GM21367 (cell line): Measurements from ENCODE around the gene MIAT.

Experiments
- ATAC-seq: cut with Tn5 transposase; IDR thresholded peaks from one replicate; pipeline ENCODE4 v1.9.1; 2021; ENCODE audit not compliant: unreplicated experiment

The MIAT gene

DNA sequence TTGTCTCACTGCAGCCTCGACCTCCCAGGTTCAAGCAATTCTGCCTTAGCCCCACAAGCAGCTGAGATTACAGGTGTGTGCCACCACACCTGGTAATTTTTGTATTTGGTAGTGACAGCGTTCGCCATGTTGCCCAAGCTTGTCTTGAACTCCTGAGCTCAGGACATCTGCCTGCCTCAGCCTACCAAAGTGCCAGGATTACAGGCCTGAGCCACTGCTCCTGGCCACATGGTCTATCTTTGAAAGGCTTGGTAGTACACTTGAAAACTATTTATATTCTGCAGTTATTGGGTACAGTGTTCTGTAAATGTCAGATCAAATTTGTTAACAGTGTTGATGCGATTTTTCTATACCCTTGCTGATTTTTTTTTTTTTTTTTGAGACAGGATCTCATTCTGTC lies 26.1 kb upstream of the MIAT start:
- ATAC-seq: no peak

DNA sequence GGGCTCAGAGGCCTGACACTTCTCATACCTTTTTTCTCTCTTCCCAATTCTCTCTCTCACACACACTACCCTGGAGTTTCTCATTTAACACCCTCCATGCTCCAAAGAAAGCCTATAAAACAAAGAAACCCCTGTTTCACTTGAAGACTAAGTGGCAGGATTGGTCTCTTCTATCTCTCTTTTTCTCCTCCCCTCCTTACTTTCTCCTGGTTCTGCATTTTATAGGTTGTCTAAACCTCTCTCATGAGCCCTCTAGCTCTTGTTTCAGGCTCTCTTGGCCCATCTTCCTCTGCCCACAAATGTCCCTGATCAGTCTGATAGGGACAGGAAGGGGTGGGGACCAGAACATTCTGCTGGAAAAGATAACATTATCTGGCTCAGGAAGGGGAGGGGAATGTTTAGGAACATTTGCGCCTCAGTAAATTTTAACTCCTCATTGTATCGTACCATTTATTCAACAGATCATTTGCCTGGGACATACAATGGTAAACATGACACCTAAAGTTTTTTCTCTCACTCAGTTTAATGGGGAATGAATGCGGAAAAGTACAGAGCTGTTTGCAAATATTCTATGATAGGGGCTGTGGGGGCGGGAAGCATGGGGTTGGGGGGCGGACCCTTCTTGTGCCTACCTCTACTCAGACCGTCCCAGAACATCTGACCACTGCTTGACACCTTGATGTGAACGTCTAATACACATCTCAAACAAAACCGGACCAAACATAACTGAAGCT lies 24.8 kb upstream of the MIAT start:
- no peak for ATAC-seq

- no peak for ATAC-seq
Observed at GRCh38 chr22:26634189-26634588, 23.2 kb upstream of the MIAT start.

DNA sequence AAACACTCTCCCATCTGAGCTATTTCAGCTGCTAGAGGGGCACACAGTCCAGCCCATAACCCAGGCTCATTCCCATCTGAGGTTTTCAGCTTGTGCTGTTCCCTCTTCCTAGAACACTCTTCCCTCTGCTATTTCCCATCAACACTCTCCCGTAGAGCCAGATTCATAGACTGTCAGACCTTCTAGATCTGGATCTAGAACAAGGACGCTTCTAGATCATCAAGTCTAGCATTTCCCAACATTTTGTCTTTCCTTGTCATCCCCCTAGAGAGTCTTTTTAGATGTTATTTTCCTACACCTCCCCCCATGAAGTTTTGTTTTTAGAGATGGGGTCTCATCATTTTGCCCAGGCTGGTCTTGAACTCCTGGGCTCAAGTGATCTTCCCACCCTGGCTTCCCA lies 22.3 kb upstream of the MIAT start:
- no peak for ATAC-seq

- ATAC-seq: no peak
Observed at GRCh38 chr22:26636296-26636695, 21.1 kb upstream of the MIAT start.

DNA sequence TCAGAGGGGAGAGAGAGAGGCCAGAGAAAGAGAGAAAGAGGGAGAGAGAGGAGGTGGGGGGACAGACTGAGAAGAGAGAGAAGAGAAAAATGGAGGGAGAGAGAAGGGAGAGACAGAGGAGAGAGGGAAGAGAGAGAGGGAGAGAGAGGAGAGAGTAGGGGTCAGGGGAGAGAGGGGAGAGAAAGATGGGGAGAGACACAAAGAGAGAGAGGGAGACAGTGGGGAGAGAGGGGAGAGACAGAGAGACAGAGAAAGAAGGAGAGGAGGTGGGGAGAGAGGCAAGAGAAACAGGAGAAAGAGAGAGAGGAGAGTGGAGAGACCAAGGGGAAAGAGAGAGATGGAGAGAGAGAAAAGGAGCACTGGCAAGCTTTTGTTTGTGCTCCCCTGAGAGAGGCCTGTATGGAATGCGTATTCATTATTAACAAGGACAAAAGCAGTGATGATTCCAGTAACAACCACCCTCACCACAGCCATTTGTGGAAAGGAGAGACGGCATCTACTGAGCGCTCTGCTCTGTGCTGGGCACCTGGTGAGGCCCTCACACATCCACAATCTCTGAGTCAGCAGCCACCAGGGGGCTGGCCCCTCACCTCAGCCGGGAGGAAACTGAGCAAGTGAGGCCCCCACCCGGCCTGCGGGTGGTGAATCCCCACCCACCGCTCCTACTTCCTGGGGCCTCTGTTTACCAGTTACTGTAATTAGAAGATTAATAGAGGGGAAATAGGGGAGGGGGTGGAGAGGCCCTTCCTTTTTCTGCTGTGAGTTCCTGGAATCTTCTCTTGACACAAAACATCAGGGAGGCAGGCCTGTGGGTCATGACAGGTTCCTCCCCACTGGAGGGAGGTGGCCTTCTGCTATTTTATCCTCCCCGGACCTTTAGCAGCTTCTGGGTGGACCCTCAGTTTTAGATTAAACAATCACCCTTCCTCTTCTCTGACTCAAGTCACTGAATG lies 14.6 kb upstream of the MIAT start:
- ATAC-seq: no peak

GRCh38 chr22:26643418-26644100 lies 13.8 kb upstream of the MIAT start:
- ATAC-seq: no peak

- ATAC-seq: no peak
Observed at GRCh38 chr22:26646158-26646557, 11.2 kb upstream of the MIAT start.

DNA sequence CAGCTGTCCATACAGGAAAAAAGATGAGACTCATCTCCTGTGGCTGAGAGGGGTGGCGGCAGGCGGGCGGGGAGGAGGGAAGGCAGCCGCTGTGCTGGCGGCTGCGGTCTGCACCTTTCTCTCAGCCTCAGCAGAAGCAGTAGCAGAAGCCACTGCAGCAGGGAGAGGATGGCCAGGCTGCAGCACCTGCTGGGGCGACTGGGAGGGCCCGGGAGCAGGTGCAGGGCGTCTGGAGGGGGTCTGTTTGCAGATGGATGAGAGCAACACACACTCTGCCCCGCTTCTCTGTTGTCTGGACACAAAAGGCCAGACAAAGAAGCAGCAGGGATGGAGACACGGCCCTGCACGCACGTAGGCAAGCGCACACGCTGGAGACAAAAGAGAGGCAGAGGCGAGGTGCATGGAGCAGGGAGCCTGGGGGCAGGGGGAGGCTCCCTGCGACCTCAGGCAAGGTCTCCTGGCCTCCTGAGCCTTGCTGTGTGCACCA lies 9.3 kb upstream of the MIAT start:
- no peak for ATAC-seq

DNA sequence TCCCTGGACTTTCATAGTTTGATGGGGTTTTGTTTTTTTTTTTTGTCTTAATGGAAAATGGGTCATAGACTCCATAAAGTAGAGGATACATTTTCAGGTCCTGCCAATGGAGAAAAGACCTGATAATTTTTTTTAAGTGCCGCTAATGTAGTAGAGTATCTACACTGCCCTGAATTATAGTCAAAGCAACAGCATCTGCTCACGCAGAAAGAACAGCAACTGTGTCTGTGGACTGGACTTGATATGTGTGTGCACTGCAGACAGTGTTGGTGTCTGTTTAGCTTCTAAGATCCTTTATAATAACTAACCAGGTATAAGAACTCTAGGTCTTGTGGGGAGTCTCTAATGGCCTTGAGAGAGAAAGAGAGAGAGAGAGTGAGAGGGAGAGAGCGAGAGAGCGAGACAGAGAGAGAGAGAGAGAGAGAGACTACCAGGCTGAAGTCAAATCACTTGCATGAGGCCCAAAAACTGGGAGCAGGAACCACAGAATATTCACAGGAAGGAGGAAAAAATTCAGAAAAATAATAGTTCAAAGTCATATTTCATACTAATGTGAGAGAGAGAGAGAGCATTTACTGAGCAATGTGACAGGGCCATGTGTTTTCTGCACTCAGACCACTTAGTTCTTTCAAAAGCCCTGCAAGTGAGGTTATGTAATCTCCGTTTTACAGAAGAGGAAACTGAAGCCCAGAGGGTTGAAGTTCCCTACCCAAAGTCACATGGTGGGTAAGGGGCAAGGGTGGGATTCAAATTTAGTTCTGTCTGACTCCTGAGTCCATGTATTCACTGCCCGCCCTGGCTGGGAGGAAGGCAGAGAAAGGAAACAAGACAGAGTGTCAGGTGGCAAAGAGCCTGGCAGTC lies 8.6 kb upstream of the MIAT start:
- ATAC-seq: no peak

DNA sequence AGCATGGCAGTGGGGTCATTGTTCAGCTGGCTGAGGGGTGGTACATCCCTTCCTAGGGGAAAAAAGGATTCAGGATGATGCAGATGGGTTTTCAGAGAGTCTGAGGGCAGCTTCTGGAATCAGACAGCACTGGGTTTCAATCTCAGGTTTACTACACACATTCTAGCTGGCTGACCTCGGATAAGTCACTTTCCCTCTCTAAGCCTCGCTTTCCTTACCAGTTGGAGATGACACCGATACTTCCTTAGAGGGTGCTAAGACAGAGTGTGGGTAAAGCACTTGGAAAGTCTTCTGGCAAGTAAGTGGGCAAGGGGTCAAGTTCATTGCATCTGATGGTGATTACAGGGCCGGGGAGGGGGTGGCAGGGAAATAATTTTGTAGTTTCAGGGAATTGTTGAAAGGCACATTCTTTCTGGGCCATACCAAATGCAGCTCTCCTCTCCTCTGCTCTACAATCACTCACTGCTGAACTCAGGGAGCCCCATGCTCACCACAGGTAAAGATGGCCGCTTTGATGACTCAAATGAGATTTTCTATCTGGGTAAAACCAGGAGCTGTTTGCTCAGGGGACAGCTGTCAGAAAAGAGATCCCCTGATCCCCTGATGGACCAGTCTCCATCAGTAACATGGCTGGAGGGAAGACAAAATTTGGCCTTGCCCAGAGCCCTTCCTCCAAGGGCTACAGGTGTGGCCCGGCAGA lies 6.5 kb upstream of the MIAT start:
- ATAC-seq: no peak

GRCh38 chr22:26651815-26652214 lies 5.6 kb upstream of the MIAT start:
- no peak for ATAC-seq

- ATAC-seq: no peak
Observed at GRCh38 chr22:26658161-26658560, 773 bp downstream of the MIAT start.

- ATAC-seq: no peak
Observed at GRCh38 chr22:26658671-26659478, 1.5 kb downstream of the MIAT start.

DNA sequence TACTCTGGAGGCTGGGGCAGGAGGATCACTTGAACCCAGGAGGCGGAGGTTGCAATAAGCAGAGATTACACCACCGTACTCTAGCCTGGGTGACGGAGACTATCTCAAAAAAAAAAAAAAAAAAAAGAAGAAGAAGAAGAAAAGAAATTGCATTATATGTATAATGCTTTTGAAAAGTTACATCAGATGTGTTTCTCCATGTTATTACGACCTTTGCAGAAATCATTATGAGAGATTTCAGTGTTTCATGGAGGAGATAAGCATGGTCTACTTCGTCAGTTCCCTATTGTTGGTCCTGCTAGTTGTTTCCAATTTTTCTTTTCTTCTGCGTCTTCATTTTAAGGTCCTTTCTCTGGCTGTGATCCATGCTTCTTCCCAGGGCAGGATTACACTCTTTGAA lies 3.0 kb downstream of the MIAT start:
- no peak for ATAC-seq

- no peak for ATAC-seq
Observed at GRCh38 chr22:26660961-26661578, 3.7 kb downstream of the MIAT start.

GRCh38 chr22:26662160-26662559 lies 4.8 kb downstream of the MIAT start:
- ATAC-seq: no peak

DNA sequence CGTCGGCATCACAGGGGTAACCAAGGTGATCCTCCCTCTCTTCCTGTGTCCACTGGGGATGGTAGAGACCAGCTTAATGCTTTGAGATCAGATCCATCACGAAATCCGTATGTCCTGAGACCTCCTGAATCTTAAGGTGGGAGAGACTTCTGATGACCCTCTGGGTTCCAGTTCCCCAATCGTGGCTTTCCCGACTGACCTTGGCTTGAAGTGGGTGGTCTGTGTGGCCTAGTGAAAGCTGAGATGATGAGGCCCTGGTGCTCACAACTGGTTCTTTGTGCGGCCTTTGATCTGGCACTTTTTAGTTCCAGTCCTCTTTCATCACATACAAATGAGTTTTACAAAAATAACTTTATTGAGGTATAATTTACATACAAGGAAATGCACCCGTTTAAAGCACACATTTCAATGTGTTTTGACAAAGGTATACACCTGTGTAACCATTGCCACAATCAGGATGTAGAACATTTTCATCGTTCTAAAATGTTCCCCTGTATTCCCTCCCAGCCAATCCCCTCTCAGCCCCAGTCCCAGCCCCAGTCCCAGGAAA lies 6.1 kb downstream of the MIAT start:
- no peak for ATAC-seq
